HepG2 (cell line): Measurements from ENCODE around the gene P2RY12. TPM values are rescaled to one million over a fixed set of nuclear protein-coding genes. Genes with fewer than 3 reads are reported as not detected.

ENCODE experiments used
- ATAC-seq: fragments of 200-7000 bp; cut with Tn5 transposase; 3 replicates; pipeline ENCODE4 v1.9.1; 2020; ENCODE audit warnings: mild to moderate bottlenecking, moderate library complexity
- BruUV-seq: library from RNA; stranded (reverse); fragments of 400-500 nt; replicated peaks from 2 replicates; lab custom pipeline; 2021; lab: Mats Ljungman, UMichigan
- CTCF ChIA-PET: fragments of 300-600 bp; formaldehyde crosslinking; extraction: SDS; loops from one replicate; lab custom pipeline; 2021; ENCODE audit warnings: low total read pairs, inconsistent platforms, low intra/inter-chr PET ratio; lab: Yijun Ruan, JAX
- POLR2A ChIA-PET: fragments of 350-600 bp; sonication (Branson Sonifier 250); formaldehyde crosslinking; loops from one replicate; lab custom pipeline; 2020; ENCODE audit warnings: antibody characterized with exemption, inconsistent platforms; lab: Yijun Ruan, JAX
- DNase-seq: peaks from one replicate; pipeline ENCODE4 v3.0.0-alpha.2; 2015; ENCODE audit warnings: low spot score
- FAIRE-seq: peaks from 3 replicates; lab custom pipeline; 2011; peaks lifted over from hg19 to GRCh38; lab: Jason Lieb, UNC
- H2AFZ ChIP-seq: one replicate; pipeline ENCODE4 v1.6.1; 2011; ENCODE audit warnings: low read length, inconsistent platforms
- H3K27ac ChIP-seq: fragments of 300-600 bp; 3 replicates; pipeline ENCODE4 v1.8.0; 2011; ENCODE audit warnings: mixed run types, mild to moderate bottlenecking, mixed read lengths, low read length, inconsistent platforms; ENCODE audit not compliant: insufficient read depth; ENCODE audit errors: extremely low read length
- H3K27me3 ChIP-seq, 2 experiments: fragments of 200-600 bp in 1 of 2; 2 replicates in 1 of 2; 3 replicates in 1 of 2; pipeline versions ENCODE4 v1.6.0 to v1.8.0; 2011; ENCODE audit warnings: low read length in 2 of 2, mild to moderate bottlenecking in 2 of 2, moderate library complexity in 2 of 2, inconsistent platforms in 1 of 2; ENCODE audit not compliant: insufficient read depth in 2 of 2, control insufficient read depth in 1 of 2
- H3K36me3 ChIP-seq, 2 experiments: fragments of 200-600 bp in 1 of 2; replicated peaks in 1 of 2; 2 replicates in 1 of 2; 3 replicates in 1 of 2; pipeline versions ENCODE4 v1.5.1 to v1.8.0; 2011; ENCODE audit warnings: low read length in 2 of 2, inconsistent platforms in 1 of 2; ENCODE audit not compliant: insufficient read depth in 2 of 2, control insufficient read depth in 1 of 2
- H3K4me1 ChIP-seq: 2 replicates; pipeline ENCODE4 v1.5.1; 2012; ENCODE audit warnings: low read length, inconsistent platforms; ENCODE audit not compliant: insufficient read depth
- H3K4me2 ChIP-seq: 2 replicates; pipeline ENCODE4 v1.6.0; 2011; ENCODE audit warnings: low read depth, low read length, inconsistent platforms
- H3K4me3 ChIP-seq, 3 experiments: fragments of 200-600 bp in 1 of 3; sonication (generic), shearing (Covaris generic) in 1 of 3; replicated peaks in 1 of 3; 2 replicates each; pipeline ENCODE4 v1.5.1; 2011 to 2016; ENCODE audit warnings: low read length in 3 of 3, inconsistent platforms in 2 of 3, low read depth in 2 of 3, mild to moderate bottlenecking in 2 of 3, control low read depth in 1 of 3, mixed read lengths in 1 of 3; ENCODE audit not compliant: insufficient read depth in 1 of 3
- H3K79me2 ChIP-seq: one replicate; pipeline ENCODE4 v1.6.1; 2011; ENCODE audit warnings: low read length, inconsistent platforms; ENCODE audit not compliant: insufficient read depth
- H3K9ac ChIP-seq: 2 replicates; pipeline ENCODE4 v1.6.0; 2011; ENCODE audit warnings: mild to moderate bottlenecking, low read depth, low read length, inconsistent platforms; ENCODE audit not compliant: insufficient read depth
- H3K9me3 ChIP-seq: 2 replicates; pipeline ENCODE4 v1.5.1; 2012; ENCODE audit warnings: mild to moderate bottlenecking, low read length
- H4K20me1 ChIP-seq: 2 replicates; pipeline ENCODE4 v1.6.0; 2011; ENCODE audit warnings: inconsistent platforms, mild to moderate bottlenecking, low read length, moderate library complexity; ENCODE audit not compliant: insufficient read depth
- AFF4 ChIP-seq: sonication (generic); formaldehyde crosslinking; IDR thresholded peaks from 2 replicates; pipeline ENCODE4 v1.4.0; 2020; ENCODE audit warnings: missing genetic modification reagents
- BCL6 ChIP-seq: IDR thresholded peaks from 2 replicates; pipeline ENCODE4 v1.6.1; 2016; ENCODE audit warnings: missing genetic modification reagents, missing compliant biosample characterization
- DNMT1 ChIP-seq: sonication (generic); formaldehyde crosslinking; IDR thresholded peaks from 2 replicates; pipeline ENCODE4 v1.5.1; 2020; ENCODE audit warnings: mild to moderate bottlenecking, missing genetic modification reagents
- FLYWCH1 ChIP-seq: sonication (generic); formaldehyde crosslinking; IDR thresholded peaks from 2 replicates; pipeline ENCODE4 v1.8.1; 2023; ENCODE audit warnings: mild to moderate bottlenecking, missing genetic modification reagents
- GPN1 ChIP-seq: sonication (generic); formaldehyde crosslinking; IDR thresholded peaks from 2 replicates; pipeline ENCODE4 v1.5.1; 2020; ENCODE audit warnings: missing genetic modification reagents, borderline replicate concordance
- KAT8 ChIP-seq: IDR thresholded peaks from 2 replicates; pipeline ENCODE4 v1.6.1; 2016; ENCODE audit warnings: missing genetic modification reagents, missing compliant biosample characterization
- KLF16 ChIP-seq, 2 experiments: sonication (generic) in 1 of 2; formaldehyde crosslinking in 1 of 2; IDR thresholded peaks; 2 replicates each; pipeline versions ENCODE4 v1.6.1 to v1.8.0; 2016 to 2023; ENCODE audit warnings: missing genetic modification reagents in 2 of 2, missing compliant biosample characterization in 1 of 2
- PCBP2 ChIP-seq: fragments of 200-400 bp; formaldehyde crosslinking; optimal IDR thresholded peaks from 2 replicates; pipeline ENCODE3; 2018; ENCODE audit warnings: low read length, low read depth; ENCODE audit not compliant: poor library complexity, severe bottlenecking
- RELA ChIP-seq: sonication (generic); formaldehyde crosslinking; IDR thresholded peaks from 2 replicates; pipeline ENCODE4 v1.4.0; 2020; ENCODE audit warnings: missing genetic modification reagents
- REXO4 ChIP-seq: sonication (generic); formaldehyde crosslinking; IDR thresholded peaks from 2 replicates; pipeline ENCODE4 v1.8.0; 2022; ENCODE audit warnings: missing genetic modification reagents, mild to moderate bottlenecking, borderline replicate concordance
- SOX13 ChIP-seq, 3 experiments: fragments of 450-650 bp in 1 of 3; sonication (generic) in 1 of 3; formaldehyde crosslinking in 1 of 3; IDR thresholded peaks in 2 of 3; conservative IDR thresholded peaks in 1 of 3; 2 replicates each; pipeline versions ENCODE4 v1.5.0 to v1.6.1; 2016 to 2020; ENCODE audit warnings: antibody characterized with exemption in 1 of 3, mild to moderate bottlenecking in 1 of 3, missing compliant biosample characterization in 1 of 3, missing genetic modification reagents in 1 of 3, moderate library complexity in 1 of 3
- STAT5B ChIP-seq: sonication (generic); formaldehyde crosslinking; IDR thresholded peaks from 2 replicates; pipeline ENCODE4 v1.4.0; 2020; ENCODE audit warnings: missing genetic modification reagents
- TCF12 ChIP-seq, 2 experiments: fragments of 450-650 bp in 1 of 2; sonication (generic) in 1 of 2; formaldehyde crosslinking in 1 of 2; IDR thresholded peaks; 2 replicates each; pipeline versions ENCODE4 v1.6.1 to v1.8.0; 2017 to 2022; ENCODE audit warnings: antibody characterized with exemption in 1 of 2, mild to moderate bottlenecking in 1 of 2, missing genetic modification reagents in 1 of 2, moderate library complexity in 1 of 2
- YY1 ChIP-seq: IDR thresholded peaks from 2 replicates; pipeline ENCODE4 v1.6.1; 2011; ENCODE audit warnings: low read length, low read depth, moderate library complexity, mild to moderate bottlenecking; ENCODE audit not compliant: insufficient read depth, insufficient replicate concordance
- ZBTB44 ChIP-seq: sonication (generic); formaldehyde crosslinking; IDR thresholded peaks from 2 replicates; pipeline ENCODE4 v1.4.0; 2020; ENCODE audit warnings: missing genetic modification reagents
- ZNF333 ChIP-seq: sonication (generic); formaldehyde crosslinking; IDR thresholded peaks from 2 replicates; pipeline ENCODE4 v1.4.0; 2020; ENCODE audit warnings: mild to moderate bottlenecking, missing genetic modification reagents, borderline replicate concordance
- ZNF547 ChIP-seq: sonication (generic); formaldehyde crosslinking; IDR thresholded peaks from 2 replicates; pipeline ENCODE4 v1.5.1; 2020; ENCODE audit warnings: mild to moderate bottlenecking, missing genetic modification reagents
- ZNF724P ChIP-seq: sonication (generic); formaldehyde crosslinking; IDR thresholded peaks from 2 replicates; pipeline ENCODE4 v1.8.0; 2022; ENCODE audit warnings: missing genetic modification reagents, borderline replicate concordance
- WGBS: methylation state at CpG from one replicate; pipeline ENCODE4 v1.1.6; 2017; ENCODE audit warnings: low lambda C conversion rate; 5-methylcytosine and 5-hydroxymethylcytosine counted together
- in situ Hi-C: cut with HindIII; loops from 2 replicates; pipeline ENCODE4 v1.10.0; 2017; ENCODE audit warnings: low pct_unique_long_range_greater_than_20kb; ENCODE audit not compliant: extremely low pct_ligation_motif_present
- intact Hi-C: fragments of 100-400 bp; cut with micrococcal nuclease; formaldehyde crosslinking; loops from one replicate; pipeline ENCODE4 v1.10.0; 2022; ENCODE audit not compliant: unreplicated experiment
- polyA plus RNA-seq, 8 experiments: library from polyadenylated mRNA; depleted of rRNA in 3 of 8; stranded (reverse) in 7 of 8; unstranded in 1 of 8; fragments of >200 nt; fragmentation: Illumina TruSeq in 4 of 8; extraction: Trizol in 4 of 8; gene quantifications; 2 replicates each; pipeline versions ENCODE4 v1.2.1 to v1.2.3, GENCODE V29; 2011 to 2016; ENCODE audit warnings: low read depth in 4 of 8, missing spikeins in 1 of 8, mixed read lengths in 1 of 8; ENCODE audit not compliant: insufficient read depth in 1 of 8
- total RNA-seq, 5 experiments: library from RNA; depleted of rRNA; stranded (reverse); fragments of >200 nt; fragmentation: Illumina TruSeq; extraction: Trizol; gene quantifications; 2 replicates each; pipeline ENCODE4 v1.2.3, GENCODE V29; 2016; ENCODE audit warnings: low read depth in 1 of 5
- TF ChIP-seq, protein P1 (sequence below): sonication (generic); formaldehyde crosslinking; IDR thresholded peaks from 2 replicates; pipeline ENCODE4 v1.4.0; 2020; ENCODE audit warnings: mild to moderate bottlenecking, missing genetic modification reagents

P2RY12 gene
- total and polyA plus RNA-seq, 2 of the 13 experiments (the other 11 are each of a cell fraction or from before 2014, with no cell fraction given): not detected

GRCh38 chr3:151386056-151386455 is 1.5 kb upstream of the P2RY12 start:
- Histone ChIP-seq H4K20me1 (no peaks in the 10 kb centered on the region), H3K9me3 (no peaks in the 10 kb centered on the region), H3K27me3 (no peaks in the 10 kb centered on the region), H3K4me1 (no peaks in the 10 kb centered on the region), H3K79me2 (no peaks in the 10 kb centered on the region), H3K4me2 (no peak overlapping the region), H3K9ac (no peak overlapping the region), H3K4me3 (no peak overlapping the region), H3K27ac (no peak overlapping the region), H3K36me3 (no peaks in the 10 kb centered on the region), H2AFZ (no peak overlapping the region)
- intact Hi-C loops: no loop called here
- ChIA-PET CTCF (no interaction called here), POLR2A (no interaction called here)
- WGBS: 52% methylated on average over 4 of the region's 4 CpGs
- in situ Hi-C loops: no loop called here
- DNase-seq (no peak), FAIRE-seq (no peak), ATAC-seq (no peak)
- no TSS peak for BruUV-seq
- no peak for TF ChIP-seq AFF4 (CRISPR knock-in tag)
- TF ChIP-seq FLYWCH1 (CRISPR knock-in tag): no peak
- no peak for TF ChIP-seq KLF16 (CRISPR knock-in tag; IDR thresholded peaks at IDR 0.05)
- TF ChIP-seq ZBTB44: no peak
- TF ChIP-seq YY1: no peak
- TF ChIP-seq PCBP2: no peak
- no peak for TF ChIP-seq SOX13 (IDR thresholded peaks at IDR 0.05)
- no peak for TF ChIP-seq SOX13 (CRISPR knock-in tag; conservative IDR thresholded peaks at IDR 0.05 in 1 of 2, IDR thresholded peaks at IDR 0.05 in 1 of 2)
- TF ChIP-seq BCL6 (CRISPR knock-in tag): no peak
- no peak for TF ChIP-seq KAT8
- no peak for TF ChIP-seq RELA
- TF ChIP-seq ZNF724P (CRISPR knock-in tag): no peak
- TF ChIP-seq, protein P1, sequence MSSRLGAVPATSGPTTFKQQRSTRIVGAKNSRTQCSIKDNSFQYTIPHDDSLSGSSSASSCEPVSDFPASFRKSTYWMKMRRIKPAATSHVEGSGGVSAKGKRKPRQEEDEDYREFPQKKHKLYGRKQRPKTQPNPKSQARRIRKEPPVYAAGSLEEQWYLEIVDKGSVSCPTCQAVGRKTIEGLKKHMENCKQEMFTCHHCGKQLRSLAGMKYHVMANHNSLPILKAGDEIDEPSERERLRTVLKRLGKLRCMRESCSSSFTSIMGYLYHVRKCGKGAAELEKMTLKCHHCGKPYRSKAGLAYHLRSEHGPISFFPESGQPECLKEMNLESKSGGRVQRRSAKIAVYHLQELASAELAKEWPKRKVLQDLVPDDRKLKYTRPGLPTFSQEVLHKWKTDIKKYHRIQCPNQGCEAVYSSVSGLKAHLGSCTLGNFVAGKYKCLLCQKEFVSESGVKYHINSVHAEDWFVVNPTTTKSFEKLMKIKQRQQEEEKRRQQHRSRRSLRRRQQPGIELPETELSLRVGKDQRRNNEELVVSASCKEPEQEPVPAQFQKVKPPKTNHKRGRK (CRISPR knock-in tag): no peak
- no peak for TF ChIP-seq STAT5B (CRISPR knock-in tag)
- no peak for TF ChIP-seq TCF12 (IDR thresholded peaks at IDR 0.05)
- TF ChIP-seq TCF12 (CRISPR knock-in tag; IDR thresholded peaks at IDR 0.05): no peak
- TF ChIP-seq DNMT1: no peak
- no peak for TF ChIP-seq ZNF547 (CRISPR knock-in tag)
- TF ChIP-seq ZNF333 (CRISPR knock-in tag): no peak
- TF ChIP-seq GPN1 (CRISPR knock-in tag): no peak
- TF ChIP-seq REXO4 (CRISPR knock-in tag): no peak
